Parathyroid adenoma (tissue), 2 donors: ENCODE data around the gene EIF2B1.

Experiments
- H2AFZ ChIP-seq: fragments of 300-600 bp; sonication (generic); one replicate; pipeline ENCODE4 v1.7.0; 2017; ENCODE audit warnings: antibody characterized with exemption, mild to moderate bottlenecking
- H3K27ac ChIP-seq: fragments of 300-600 bp; sonication (generic); one replicate; pipeline ENCODE4 v1.7.0; 2017
- H3K27me3 ChIP-seq: fragments of 300-600 bp; sonication (generic); one replicate; pipeline ENCODE4 v1.7.0; 2017; ENCODE audit warnings: low read length; ENCODE audit not compliant: control insufficient read depth, insufficient read depth
- H3K36me3 ChIP-seq: fragments of 300-600 bp; sonication (generic); one replicate; pipeline ENCODE4 v1.7.0; 2017; ENCODE audit warnings: low read length; ENCODE audit not compliant: control insufficient read depth, insufficient read depth
- H3K4me1 ChIP-seq: fragments of 300-600 bp; sonication (generic); one replicate; pipeline ENCODE4 v1.7.0; 2017; ENCODE audit warnings: control low read depth
- H3K4me2 ChIP-seq: fragments of 300-600 bp; sonication (generic); one replicate; pipeline ENCODE4 v1.7.0; 2017; ENCODE audit warnings: low read length
- H3K4me3 ChIP-seq: fragments of 300-600 bp; sonication (generic); one replicate; pipeline ENCODE4 v1.7.0; 2017; ENCODE audit warnings: low read depth, low read length
- H3K79me2 ChIP-seq: fragments of 300-600 bp; sonication (generic); one replicate; pipeline ENCODE4 v1.7.0; 2017; ENCODE audit warnings: control low read depth
- H3K9ac ChIP-seq: fragments of 300-600 bp; sonication (generic); one replicate; pipeline ENCODE4 v1.7.0; 2017; ENCODE audit warnings: mild to moderate bottlenecking
- H3K9me3 ChIP-seq: fragments of 300-600 bp; sonication (generic); one replicate; pipeline ENCODE4 v1.7.0; 2017; ENCODE audit warnings: low read length; ENCODE audit not compliant: control insufficient read depth
- CTCF ChIP-seq: fragments of 300-600 bp; sonication (generic); IDR thresholded peaks from one replicate; pipeline ENCODE4 v1.7.0; 2017; ENCODE audit warnings: antibody characterized with exemption, mild to moderate bottlenecking
- donor health status: primary hyperparathyroidism.

The EIF2B1 gene

GRCh38 chr12:123633379-123634141, at the start of gene EIF2B1, which contains the start of gene GTF2H3:
TSS of gene EIF2B1 (minus strand) at chr12:123633686. CDS start at chr12:123633557, 129 bp downstream.
TSS of gene GTF2H3 (plus strand) at chr12:123633829. CDS start at chr12:123633860, 31 bp downstream.
- no peak for TF ChIP-seq CTCF
- peaks cover 3% of the 10 kb centered on the region for H3K4me1 ChIP-seq
- peak within 1 kb of the TSS; percentile 38 for H3K9ac ChIP-seq
- peak within 1 kb of the TSS; percentile 68 for H3K4me2 ChIP-seq
- H3K79me2 ChIP-seq, result peaks cover 5% of the 10 kb centered on the region
- peak within 1 kb of the TSS; percentile 68 for H3K4me3 ChIP-seq
- peak within 1 kb of the TSS; percentile 93 for H2AFZ ChIP-seq
- peak within 1 kb of the TSS; percentile 80 for H3K27ac ChIP-seq
- H3K27me3 ChIP-seq, result no peaks in the 10 kb centered on the region
- no peaks in the 10 kb centered on the region for H3K36me3 ChIP-seq
- H3K9me3 ChIP-seq, result no peaks in the 10 kb centered on the region

DNA sequence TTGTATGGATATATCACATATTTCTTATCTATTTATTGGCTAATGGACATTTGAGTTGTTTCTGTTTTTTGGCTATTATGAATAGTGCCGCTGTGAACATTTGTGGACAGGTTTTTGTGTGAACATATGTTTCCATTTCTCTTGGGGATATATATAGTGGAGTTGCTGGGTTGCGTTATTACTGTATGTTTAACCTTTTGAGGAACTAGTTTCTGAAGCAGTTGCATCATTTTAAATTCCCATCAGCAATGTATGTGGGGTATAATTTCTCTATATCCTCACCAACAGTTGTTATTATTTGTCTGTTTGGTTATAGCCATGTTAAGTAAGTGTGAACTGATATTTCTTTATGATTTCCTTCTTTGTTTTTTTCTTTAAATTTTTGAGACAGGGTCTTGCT, 48.1 kb upstream of the EIF2B1 start:
- no peak overlapping the region for H3K4me3 ChIP-seq
- TF ChIP-seq CTCF, result no peak
- no peaks in the 10 kb centered on the region for H3K27me3 ChIP-seq
- H3K4me2 ChIP-seq, result no peak overlapping the region
- H3K9me3 ChIP-seq, result no peaks in the 10 kb centered on the region
- no peaks in the 10 kb centered on the region for H3K36me3 ChIP-seq
- no peaks in the 10 kb centered on the region for H3K4me1 ChIP-seq
- no peak overlapping the region for H3K9ac ChIP-seq
- no peak overlapping the region for H3K27ac ChIP-seq
- H2AFZ ChIP-seq, result no peak overlapping the region
- H3K79me2 ChIP-seq, result no peaks in the 10 kb centered on the region

- Histone ChIP-seq H2AFZ (no peak overlapping the region), H3K27me3 (no peaks in the 10 kb centered on the region), H3K9me3 (no peaks in the 10 kb centered on the region), H3K4me1 (no peaks in the 10 kb centered on the region), H3K79me2 (no peaks in the 10 kb centered on the region), H3K36me3 (no peaks in the 10 kb centered on the region), H3K4me2 (no peak overlapping the region), H3K4me3 (no peak overlapping the region), H3K9ac (no peak overlapping the region), H3K27ac (no peak overlapping the region)
- TF ChIP-seq CTCF, result no peak
Measured at GRCh38 chr12:123678981-123679380, 45.5 kb upstream of the EIF2B1 start.

DNA sequence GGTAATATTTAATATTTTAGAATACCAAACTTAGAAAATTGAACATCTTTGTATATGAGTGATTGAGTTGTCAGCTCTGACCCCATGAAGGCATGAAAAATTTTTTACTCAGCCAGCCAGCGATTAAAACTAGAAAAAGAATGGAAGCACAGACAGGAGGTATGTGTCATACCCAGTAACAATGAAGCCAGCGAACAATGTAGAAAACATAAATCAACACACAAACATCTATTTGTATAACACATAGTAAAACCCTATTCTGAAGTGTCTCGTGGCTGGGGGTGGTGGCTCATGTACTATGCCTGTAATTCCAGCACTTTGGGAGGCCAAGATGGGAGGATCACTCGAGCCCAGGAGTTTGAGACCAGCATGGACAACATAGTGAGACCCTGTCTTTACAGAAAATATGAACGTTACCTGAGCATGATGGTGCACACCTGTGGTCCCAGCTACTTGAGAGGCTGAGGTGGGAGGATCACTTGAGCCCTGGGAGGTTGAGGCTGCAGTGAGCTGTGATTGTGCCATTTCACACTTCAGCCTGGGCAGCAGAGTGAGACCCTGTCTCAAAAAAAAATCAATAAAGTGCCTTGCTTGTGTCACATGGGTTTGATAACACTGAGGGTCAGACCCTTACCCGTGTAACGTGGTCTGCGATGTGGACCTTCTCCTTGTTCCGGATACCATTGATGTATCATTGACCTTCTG, 43.3 kb upstream of the EIF2B1 start:
- TF ChIP-seq CTCF, result no peak
- Histone ChIP-seq H3K36me3 (no peaks in the 10 kb centered on the region), H3K79me2 (no peaks in the 10 kb centered on the region), H3K27me3 (no peaks in the 10 kb centered on the region), H3K4me3 (no peak overlapping the region), H3K4me1 (no peaks in the 10 kb centered on the region), H3K9me3 (no peaks in the 10 kb centered on the region), H3K27ac (no peak overlapping the region), H2AFZ (no peak overlapping the region), H3K9ac (no peak overlapping the region), H3K4me2 (no peak overlapping the region)
